Measurements from ENCODE around the gene RAB11FIP3. TPM values are rescaled to one million over a fixed set of nuclear protein-coding genes. Genes with fewer than 3 reads are reported as not detected.

Gene RAB11FIP3
- total RNA-seq, 1 experiment from 2014 or later, result 12.8 TPM

DNA sequence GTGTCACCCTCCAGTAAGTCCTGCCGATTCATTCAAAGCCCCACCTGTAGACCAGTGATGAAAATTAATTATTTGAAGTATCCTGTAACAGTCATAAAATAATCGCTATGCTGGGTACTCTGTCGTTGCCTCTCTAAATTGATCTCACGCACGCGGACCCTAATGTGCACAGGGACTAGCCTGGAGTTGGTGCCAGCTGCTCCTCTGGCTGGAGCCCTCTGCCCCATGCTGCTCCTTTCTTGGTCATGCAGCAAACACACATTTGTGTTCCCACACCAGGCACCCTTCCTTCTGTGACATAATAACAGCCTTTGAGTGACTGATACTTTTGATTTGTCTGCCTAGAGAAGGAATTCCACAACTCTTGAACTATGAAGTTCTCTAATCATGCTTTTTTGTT is 16.0 kb downstream of the RAB11FIP3 start:
- TF ChIP-seq ZNF274 (IDR thresholded peaks at IDR 0.05; ENCODE audit: low read depth, low read length) (no peak), ELF1 (IDR thresholded peaks at IDR 0.05; ENCODE audit: borderline replicate concordance, low read depth) (no peak), TCF7L2 (IDR thresholded peaks at IDR 0.05; ENCODE audit: borderline replicate concordance, extremely low read depth, insufficient read depth, insufficient read length) (no peak), SP1 (IDR thresholded peaks at IDR 0.05; ENCODE audit: low read depth) (no peak)
- no peak overlapping the region for H3K27ac ChIP-seq (ENCODE audit: low read depth, low read length)
- no peaks in the 10 kb centered on the region for H3K9me2 ChIP-seq (ENCODE audit: insufficient read depth)
- H2AFZ ChIP-seq (ENCODE audit: low read depth, low read length, poor library complexity, severe bottlenecking), result no peak overlapping the region
- no peaks in the 10 kb centered on the region for H3K9me3 ChIP-seq (ENCODE audit: control insufficient read depth in 1 of 2, insufficient read depth in 1 of 2, low read depth in 1 of 2, low read length in 2 of 2)
- no peaks in the 10 kb centered on the region for H4K20me1 ChIP-seq (ENCODE audit: insufficient read depth)
- H3K27me3 ChIP-seq (ENCODE audit: insufficient read depth, low read length), result no peaks in the 10 kb centered on the region
- H3K4me3 ChIP-seq (replicated peaks in 1 of 2; ENCODE audit: low read depth in 1 of 2, low read length in 2 of 2), result no peak overlapping the region
- DNase-seq (ENCODE audit: low read depth, low spot score) (no peak), ATAC-seq (no peak)
- no peak overlapping the region for H3K9ac ChIP-seq (ENCODE audit: low read length)
- ChIA-PET RAD21 (ENCODE audit: low non-redundant PET in 1 of 2, low total read pairs in 2 of 2, uncharacterized antibody in 2 of 2, unreplicated experiment in 2 of 2) (no interaction called here), CTCF (interaction anchor here (0.5 kb wide), 1 partner anchor 18 kb away, joined by 3 read pairs; no protein-coding TSS in a partner anchor), POLR2A (no interaction called here)
- intact Hi-C loops (cut with micrococcal nuclease), result no loop called here
- no peaks in the 10 kb centered on the region for H3K36me3 ChIP-seq (ENCODE audit: control insufficient read depth in 1 of 2, insufficient read depth in 2 of 2, low read length in 2 of 2)
- no peaks in the 10 kb centered on the region for H3K79me2 ChIP-seq (ENCODE audit: insufficient read depth, low read length)
- H3K4me2 ChIP-seq (ENCODE audit: low read length), result no peak overlapping the region
- no TSS peak for BruUV-seq (replicated peaks)
- peaks cover under 1 to 4% of the 10 kb centered on the region in 2 experiments; a peak in 2 of 4 replicates for H3K4me1 ChIP-seq (ENCODE audit: control insufficient read depth in 1 of 2, insufficient read depth in 2 of 2, low read length in 2 of 2)

DNA sequence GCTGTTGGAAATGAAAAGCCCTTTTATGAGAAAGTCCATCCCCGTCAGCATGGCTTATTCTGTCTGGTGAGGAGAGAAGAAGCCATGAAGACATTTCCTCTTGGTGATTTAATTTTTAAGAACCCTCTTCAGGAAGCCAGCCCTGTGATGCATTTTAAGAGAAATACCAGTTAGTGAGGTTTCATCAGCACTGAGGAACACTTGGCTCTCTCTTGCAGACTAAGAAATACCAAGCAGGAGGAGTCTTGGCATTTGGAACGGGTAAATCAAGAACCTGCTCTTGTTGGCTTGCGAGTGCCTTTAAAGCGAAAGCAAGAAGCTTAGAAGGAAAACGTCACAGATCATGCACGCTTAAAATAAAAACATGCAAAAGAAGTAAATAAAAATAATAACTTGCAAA is 17.5 kb downstream of the RAB11FIP3 start:
- no peaks in the 10 kb centered on the region for H3K36me3 ChIP-seq (ENCODE audit: control insufficient read depth in 1 of 2, insufficient read depth in 2 of 2, low read length in 2 of 2)
- BruUV-seq (replicated peaks), result no TSS peak
- no peak overlapping the region for H3K27ac ChIP-seq (ENCODE audit: low read depth, low read length)
- no peak overlapping the region for H3K4me3 ChIP-seq (replicated peaks in 1 of 2; ENCODE audit: low read depth in 1 of 2, low read length in 2 of 2)
- ChIA-PET POLR2A (no interaction called here), CTCF (no interaction called here), RAD21 (ENCODE audit: low non-redundant PET in 1 of 2, low total read pairs in 2 of 2, uncharacterized antibody in 2 of 2, unreplicated experiment in 2 of 2) (no interaction called here)
- TF ChIP-seq, protein P1, sequence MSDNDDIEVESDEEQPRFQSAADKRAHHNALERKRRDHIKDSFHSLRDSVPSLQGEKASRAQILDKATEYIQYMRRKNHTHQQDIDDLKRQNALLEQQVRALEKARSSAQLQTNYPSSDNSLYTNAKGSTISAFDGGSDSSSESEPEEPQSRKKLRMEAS (IDR thresholded peaks at IDR 0.05), result no peak
- TF ChIP-seq SRF (IDR thresholded peaks at IDR 0.05; ENCODE audit: low read depth), result no peak
- no peak for TF ChIP-seq EGR1 (IDR thresholded peaks at IDR 0.05; ENCODE audit: low read depth)
- no peak for TF ChIP-seq EZH2phosphoT487 (IDR thresholded peaks at IDR 0.05; ENCODE audit: borderline replicate concordance)
- TF ChIP-seq FOSL1 (IDR thresholded peaks at IDR 0.05; ENCODE audit: low read depth), result no peak
- no peak for TF ChIP-seq TCF7L2 (IDR thresholded peaks at IDR 0.05; ENCODE audit: borderline replicate concordance, extremely low read depth, insufficient read depth, insufficient read length)
- TF ChIP-seq, protein P2, sequence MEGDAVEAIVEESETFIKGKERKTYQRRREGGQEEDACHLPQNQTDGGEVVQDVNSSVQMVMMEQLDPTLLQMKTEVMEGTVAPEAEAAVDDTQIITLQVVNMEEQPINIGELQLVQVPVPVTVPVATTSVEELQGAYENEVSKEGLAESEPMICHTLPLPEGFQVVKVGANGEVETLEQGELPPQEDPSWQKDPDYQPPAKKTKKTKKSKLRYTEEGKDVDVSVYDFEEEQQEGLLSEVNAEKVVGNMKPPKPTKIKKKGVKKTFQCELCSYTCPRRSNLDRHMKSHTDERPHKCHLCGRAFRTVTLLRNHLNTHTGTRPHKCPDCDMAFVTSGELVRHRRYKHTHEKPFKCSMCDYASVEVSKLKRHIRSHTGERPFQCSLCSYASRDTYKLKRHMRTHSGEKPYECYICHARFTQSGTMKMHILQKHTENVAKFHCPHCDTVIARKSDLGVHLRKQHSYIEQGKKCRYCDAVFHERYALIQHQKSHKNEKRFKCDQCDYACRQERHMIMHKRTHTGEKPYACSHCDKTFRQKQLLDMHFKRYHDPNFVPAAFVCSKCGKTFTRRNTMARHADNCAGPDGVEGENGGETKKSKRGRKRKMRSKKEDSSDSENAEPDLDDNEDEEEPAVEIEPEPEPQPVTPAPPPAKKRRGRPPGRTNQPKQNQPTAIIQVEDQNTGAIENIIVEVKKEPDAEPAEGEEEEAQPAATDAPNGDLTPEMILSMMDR (IDR thresholded peaks at IDR 0.05 in 2 of 3, conservative IDR thresholded peaks at IDR 0.05 in 1 of 3; ENCODE audit: borderline replicate concordance in 1 of 3, insufficient read depth in 1 of 3, low read depth in 2 of 3, low read length in 2 of 3), result no peak
- no peak for TF ChIP-seq CBX3 (IDR thresholded peaks at IDR 0.05; ENCODE audit: low read depth)
- TF ChIP-seq JUND (IDR thresholded peaks at IDR 0.05), result no peak
- TF ChIP-seq, protein P3, sequence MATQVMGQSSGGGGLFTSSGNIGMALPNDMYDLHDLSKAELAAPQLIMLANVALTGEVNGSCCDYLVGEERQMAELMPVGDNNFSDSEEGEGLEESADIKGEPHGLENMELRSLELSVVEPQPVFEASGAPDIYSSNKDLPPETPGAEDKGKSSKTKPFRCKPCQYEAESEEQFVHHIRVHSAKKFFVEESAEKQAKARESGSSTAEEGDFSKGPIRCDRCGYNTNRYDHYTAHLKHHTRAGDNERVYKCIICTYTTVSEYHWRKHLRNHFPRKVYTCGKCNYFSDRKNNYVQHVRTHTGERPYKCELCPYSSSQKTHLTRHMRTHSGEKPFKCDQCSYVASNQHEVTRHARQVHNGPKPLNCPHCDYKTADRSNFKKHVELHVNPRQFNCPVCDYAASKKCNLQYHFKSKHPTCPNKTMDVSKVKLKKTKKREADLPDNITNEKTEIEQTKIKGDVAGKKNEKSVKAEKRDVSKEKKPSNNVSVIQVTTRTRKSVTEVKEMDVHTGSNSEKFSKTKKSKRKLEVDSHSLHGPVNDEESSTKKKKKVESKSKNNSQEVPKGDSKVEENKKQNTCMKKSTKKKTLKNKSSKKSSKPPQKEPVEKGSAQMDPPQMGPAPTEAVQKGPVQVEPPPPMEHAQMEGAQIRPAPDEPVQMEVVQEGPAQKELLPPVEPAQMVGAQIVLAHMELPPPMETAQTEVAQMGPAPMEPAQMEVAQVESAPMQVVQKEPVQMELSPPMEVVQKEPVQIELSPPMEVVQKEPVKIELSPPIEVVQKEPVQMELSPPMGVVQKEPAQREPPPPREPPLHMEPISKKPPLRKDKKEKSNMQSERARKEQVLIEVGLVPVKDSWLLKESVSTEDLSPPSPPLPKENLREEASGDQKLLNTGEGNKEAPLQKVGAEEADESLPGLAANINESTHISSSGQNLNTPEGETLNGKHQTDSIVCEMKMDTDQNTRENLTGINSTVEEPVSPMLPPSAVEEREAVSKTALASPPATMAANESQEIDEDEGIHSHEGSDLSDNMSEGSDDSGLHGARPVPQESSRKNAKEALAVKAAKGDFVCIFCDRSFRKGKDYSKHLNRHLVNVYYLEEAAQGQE (IDR thresholded peaks at IDR 0.05; ENCODE audit: low read depth), result no peak
- no peak for TF ChIP-seq ELF1 (IDR thresholded peaks at IDR 0.05; ENCODE audit: borderline replicate concordance, low read depth)
- TF ChIP-seq ATF3 (IDR thresholded peaks at IDR 0.05), result no peak
- TF ChIP-seq CEBPB (IDR thresholded peaks at IDR 0.05; ENCODE audit: low read depth), result no peak
- no peak for TF ChIP-seq POLR2A (IDR thresholded peaks at IDR 0.05; ENCODE audit: borderline replicate concordance, extremely low read depth, insufficient read depth, insufficient read length)
- TF ChIP-seq SIN3A (IDR thresholded peaks at IDR 0.05; ENCODE audit: low read depth), result no peak
- intact Hi-C loops (cut with micrococcal nuclease), result no loop called here
- H3K9me3 ChIP-seq (ENCODE audit: control insufficient read depth in 1 of 2, insufficient read depth in 1 of 2, low read depth in 1 of 2, low read length in 2 of 2), result no peaks in the 10 kb centered on the region
- H3K4me2 ChIP-seq (ENCODE audit: low read length), result no peak overlapping the region
- H4K20me1 ChIP-seq (ENCODE audit: insufficient read depth), result no peaks in the 10 kb centered on the region
- H3K4me1 ChIP-seq (ENCODE audit: control insufficient read depth in 1 of 2, insufficient read depth in 2 of 2, low read length in 2 of 2), result no peaks in the 10 kb centered on the region
- H3K27me3 ChIP-seq (ENCODE audit: insufficient read depth, low read length), result no peaks in the 10 kb centered on the region
- H3K79me2 ChIP-seq (ENCODE audit: insufficient read depth, low read length), result no peaks in the 10 kb centered on the region
- no peak for DNase-seq (ENCODE audit: low read depth, low spot score)
- ATAC-seq, result no peak
- no peak overlapping the region for H2AFZ ChIP-seq (ENCODE audit: low read depth, low read length, poor library complexity, severe bottlenecking)
- no peaks in the 10 kb centered on the region for H3K9me2 ChIP-seq (ENCODE audit: insufficient read depth)
- H3K9ac ChIP-seq (ENCODE audit: low read length), result no peak overlapping the region
